DOHH2 (cell line): ENCODE results near the gene GABRQ.

Experiments used
- H3F3A ChIP-seq: fragments of 200-600 bp; sonication (generic), shearing (Covaris generic); 2 replicates; pipeline ENCODE4 v1.6.0; 2016; ENCODE audit warnings: antibody characterized with exemption, mild to moderate bottlenecking; ENCODE audit not compliant: control insufficient read depth, insufficient read depth
- H3K27ac ChIP-seq: fragments of 200-600 bp; sonication (generic); 2 replicates; pipeline ENCODE4 v1.5.1; 2014; ENCODE audit warnings: low read depth, mild to moderate bottlenecking, low read length, moderate library complexity
- H3K27me3 ChIP-seq: fragments of 200-600 bp; sonication (generic); 2 replicates; pipeline ENCODE4 v1.6.1; 2014; ENCODE audit warnings: mild to moderate bottlenecking, low read length, mixed read lengths; ENCODE audit not compliant: control insufficient read depth
- H3K36me3 ChIP-seq: fragments of 200-600 bp; sonication (generic); 2 replicates; pipeline ENCODE4 v1.6.1; 2014; ENCODE audit warnings: mild to moderate bottlenecking, low read length, moderate library complexity, mixed read lengths; ENCODE audit not compliant: control insufficient read depth
- H3K4me1 ChIP-seq: fragments of 200-600 bp; sonication (generic); 2 replicates; pipeline ENCODE4 v1.6.1; 2014; ENCODE audit warnings: mild to moderate bottlenecking, low read length, mixed read lengths; ENCODE audit not compliant: control insufficient read depth
- H3K4me2 ChIP-seq: fragments of 200-600 bp; sonication (generic); 2 replicates; pipeline ENCODE4 v1.6.0; 2014; ENCODE audit warnings: mild to moderate bottlenecking, low read length, moderate library complexity
- H3K4me3 ChIP-seq: fragments of 200-600 bp; sonication (generic); 2 replicates; pipeline ENCODE4 v1.5.1; 2014; ENCODE audit warnings: mild to moderate bottlenecking, low read length, mixed read lengths
- H3K79me2 ChIP-seq: fragments of 200-600 bp; sonication (generic); 2 replicates; pipeline ENCODE4 v1.6.1; 2014; ENCODE audit warnings: mild to moderate bottlenecking, low read length, mixed read lengths; ENCODE audit not compliant: control insufficient read depth
- H3K9me2 ChIP-seq: fragments of 200-600 bp; sonication (generic); replicated peaks from 2 replicates; pipeline ENCODE4 v1.6.1; 2014; ENCODE audit warnings: mild to moderate bottlenecking, low read length, mixed read lengths; ENCODE audit not compliant: control insufficient read depth
- H3K9me3 ChIP-seq: fragments of 200-600 bp; sonication (generic); 2 replicates; pipeline ENCODE4 v1.6.1; 2014; ENCODE audit warnings: antibody characterized with exemption, low read length, mixed read lengths; ENCODE audit not compliant: control insufficient read depth, insufficient read depth
- H4K20me1 ChIP-seq: fragments of 200-600 bp; sonication (generic); 2 replicates; pipeline ENCODE4 v1.6.0; 2014; ENCODE audit warnings: low read depth, mild to moderate bottlenecking, antibody characterized with exemption, low read length, moderate library complexity; ENCODE audit not compliant: control insufficient read depth, insufficient read depth
- EZH2phosphoT487 ChIP-seq: fragments of 200-600 bp; sonication (generic); IDR thresholded peaks from 2 replicates; pipeline ENCODE4 v1.6.1; 2017; ENCODE audit warnings: borderline replicate concordance, mild to moderate bottlenecking, antibody characterized with exemption, low read length, moderate library complexity, mixed read lengths
- TF ChIP-seq, protein P1 (sequence below): fragments of 200-600 bp; sonication (generic); IDR thresholded peaks from one replicate; pipeline ENCODE4 v1.5.1; 2014; ENCODE audit warnings: antibody characterized with exemption, mild to moderate bottlenecking, low read depth, low read length; ENCODE audit not compliant: poor library complexity, severe bottlenecking

GABRQ gene

DNA sequence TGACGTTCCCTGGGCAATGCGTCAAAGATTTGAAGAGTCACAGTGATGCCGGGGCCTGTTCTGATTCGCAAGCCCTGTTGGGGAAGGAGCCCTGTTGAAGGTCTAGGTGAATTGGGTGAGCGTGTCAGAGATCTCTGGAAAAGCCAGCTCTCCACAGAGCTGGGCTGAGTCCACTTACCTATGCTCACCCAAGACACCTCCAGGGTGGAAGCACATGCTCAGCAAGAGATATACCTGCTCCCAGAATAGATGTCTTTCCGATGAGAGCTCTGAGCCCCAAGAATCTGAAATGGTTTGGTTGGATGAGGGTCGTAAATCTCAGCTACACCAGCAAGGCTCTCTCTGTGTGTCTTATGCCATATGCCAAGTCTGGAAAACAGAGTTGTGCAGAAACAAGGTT, 1.7 kb downstream of the GABRQ start:
- Histone ChIP-seq H3K4me1 (no peaks in the 10 kb centered on the region), H3F3A (no peaks in the 10 kb centered on the region), H3K4me3 (no peak overlapping the region), H3K9me3 (no peaks in the 10 kb centered on the region), H3K36me3 (no peaks in the 10 kb centered on the region), H3K27me3 (no peaks in the 10 kb centered on the region), H3K79me2 (no peaks in the 10 kb centered on the region), H3K9me2 (no peaks in the 10 kb centered on the region), H3K27ac (no peak overlapping the region), H4K20me1 (no peaks in the 10 kb centered on the region), H3K4me2 (no peak overlapping the region)
- no peak for TF ChIP-seq EZH2phosphoT487
- TF ChIP-seq, protein P1, sequence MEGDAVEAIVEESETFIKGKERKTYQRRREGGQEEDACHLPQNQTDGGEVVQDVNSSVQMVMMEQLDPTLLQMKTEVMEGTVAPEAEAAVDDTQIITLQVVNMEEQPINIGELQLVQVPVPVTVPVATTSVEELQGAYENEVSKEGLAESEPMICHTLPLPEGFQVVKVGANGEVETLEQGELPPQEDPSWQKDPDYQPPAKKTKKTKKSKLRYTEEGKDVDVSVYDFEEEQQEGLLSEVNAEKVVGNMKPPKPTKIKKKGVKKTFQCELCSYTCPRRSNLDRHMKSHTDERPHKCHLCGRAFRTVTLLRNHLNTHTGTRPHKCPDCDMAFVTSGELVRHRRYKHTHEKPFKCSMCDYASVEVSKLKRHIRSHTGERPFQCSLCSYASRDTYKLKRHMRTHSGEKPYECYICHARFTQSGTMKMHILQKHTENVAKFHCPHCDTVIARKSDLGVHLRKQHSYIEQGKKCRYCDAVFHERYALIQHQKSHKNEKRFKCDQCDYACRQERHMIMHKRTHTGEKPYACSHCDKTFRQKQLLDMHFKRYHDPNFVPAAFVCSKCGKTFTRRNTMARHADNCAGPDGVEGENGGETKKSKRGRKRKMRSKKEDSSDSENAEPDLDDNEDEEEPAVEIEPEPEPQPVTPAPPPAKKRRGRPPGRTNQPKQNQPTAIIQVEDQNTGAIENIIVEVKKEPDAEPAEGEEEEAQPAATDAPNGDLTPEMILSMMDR = no peak

DNA sequence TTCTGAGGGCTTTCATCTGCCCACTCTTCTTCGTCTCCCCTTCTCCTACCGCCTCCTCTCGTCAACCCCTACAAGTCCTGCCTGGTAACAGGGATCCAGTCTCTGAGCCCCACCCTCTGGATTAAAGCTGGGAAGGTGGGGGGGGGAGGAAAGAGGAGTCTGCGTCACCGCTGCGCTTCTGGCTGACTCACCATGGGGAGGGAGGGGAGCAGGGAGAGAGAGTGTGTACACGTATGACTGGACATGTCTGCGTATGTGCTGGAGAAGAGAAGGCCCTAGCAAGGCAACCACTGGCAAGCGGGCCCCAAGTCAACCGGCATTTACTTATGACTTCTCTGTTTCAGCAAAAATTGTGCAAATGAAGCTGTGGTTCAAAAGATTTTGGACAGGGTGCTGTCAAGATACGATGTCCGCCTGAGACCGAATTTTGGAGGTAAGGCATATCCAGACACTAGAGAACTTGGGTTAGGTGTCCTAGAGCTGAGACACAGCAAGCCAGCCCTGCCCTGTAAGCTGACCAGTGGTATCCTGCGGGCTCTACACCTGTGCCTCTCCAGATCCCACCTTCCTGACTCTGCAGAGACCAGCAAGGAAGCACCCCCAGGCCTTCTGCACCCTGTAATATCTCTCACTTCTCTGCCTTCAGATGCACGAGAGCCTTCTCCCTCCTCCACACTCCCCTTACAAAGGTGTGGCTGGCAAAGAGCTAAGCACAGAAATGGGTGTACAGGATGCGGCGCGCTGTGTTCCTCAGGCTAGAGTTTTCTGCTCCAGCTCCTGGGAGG, 2.5 kb downstream of the GABRQ start:
- TF ChIP-seq, protein P1 = no peak
- no peak for TF ChIP-seq EZH2phosphoT487
- H3K4me3 ChIP-seq = no peak overlapping the region
- H3K36me3 ChIP-seq = no peaks in the 10 kb centered on the region
- no peaks in the 10 kb centered on the region for H3K79me2 ChIP-seq
- H3K4me1 ChIP-seq = no peaks in the 10 kb centered on the region
- H3K4me2 ChIP-seq = no peak overlapping the region
- H4K20me1 ChIP-seq = no peaks in the 10 kb centered on the region
- H3K27me3 ChIP-seq = no peaks in the 10 kb centered on the region
- H3K9me3 ChIP-seq = no peaks in the 10 kb centered on the region
- no peaks in the 10 kb centered on the region for H3K9me2 ChIP-seq
- H3F3A ChIP-seq = no peaks in the 10 kb centered on the region
- H3K27ac ChIP-seq = no peak overlapping the region

DNA sequence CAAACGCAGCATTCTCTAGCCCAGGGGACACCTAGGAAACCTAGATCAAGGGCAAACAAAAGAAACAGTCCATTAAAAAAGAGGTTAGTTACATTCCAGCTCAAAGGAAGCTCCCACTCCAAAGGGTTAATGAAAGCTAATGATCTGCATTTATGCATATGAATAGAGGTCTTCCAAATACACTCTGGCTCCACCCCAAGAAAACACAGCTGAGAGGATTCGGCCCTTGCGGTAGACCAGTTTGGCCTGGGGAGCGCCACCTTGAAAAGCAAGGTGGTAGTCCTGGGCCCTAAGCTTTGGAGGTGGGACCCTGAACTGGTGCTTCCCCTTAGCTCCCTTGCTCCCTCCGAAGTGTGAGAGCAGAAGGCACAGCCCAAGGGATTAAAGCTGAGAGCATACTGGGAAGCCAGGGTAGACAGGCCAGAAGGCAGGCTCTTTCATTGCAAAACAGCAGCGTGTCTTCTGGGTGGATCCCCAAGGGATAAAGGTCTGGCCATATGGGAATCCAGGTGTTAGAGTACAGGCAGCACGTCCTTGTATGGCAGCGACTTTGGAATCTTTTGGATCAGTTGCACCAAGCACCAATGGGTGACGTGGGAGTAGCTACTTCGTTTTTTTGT, 3.7 kb downstream of the GABRQ start:
- H3K9me2 ChIP-seq = no peaks in the 10 kb centered on the region
- no peaks in the 10 kb centered on the region for H3K36me3 ChIP-seq
- H3K9me3 ChIP-seq = no peaks in the 10 kb centered on the region
- no peaks in the 10 kb centered on the region for H4K20me1 ChIP-seq
- H3K4me3 ChIP-seq = no peak overlapping the region
- TF ChIP-seq EZH2phosphoT487 = no peak
- TF ChIP-seq, protein P1 = no peak
- H3F3A ChIP-seq = no peaks in the 10 kb centered on the region
- no peak overlapping the region for H3K4me2 ChIP-seq
- H3K27me3 ChIP-seq = no peaks in the 10 kb centered on the region
- no peaks in the 10 kb centered on the region for H3K4me1 ChIP-seq
- H3K79me2 ChIP-seq = no peaks in the 10 kb centered on the region
- no peak overlapping the region for H3K27ac ChIP-seq
